Activated B cell treated with CpG ODN at 0.5 μM for 24 hours (primary cell): ENCODE results near the gene SRCIN1. TPM values are rescaled to one million over a fixed set of nuclear protein-coding genes. Genes with fewer than 3 reads are reported as not detected.
"Not testable (repeated sequence)": the region's sequence is repeated elsewhere in the genome, so short reads cannot be mapped to it uniquely, and the experiment has no call there.

Experiments used
- ATAC-seq: fragments of 200-7000 bp; cut with Tn5 transposase; one replicate; pipeline ENCODE4 v1.10.0; 2021; ENCODE audit warnings: low read depth, mild to moderate bottlenecking, moderate library complexity
- CTCF ChIA-PET: fragments of 350-600 bp; sonication (Branson Sonifier 250); formaldehyde crosslinking; loops from one replicate; lab custom pipeline; 2021; ENCODE audit warnings: antibody characterized with exemption; lab: Charles Lee
- POLR2A ChIA-PET: fragments of 350-600 bp; sonication (Branson Sonifier 250); formaldehyde crosslinking; loops from one replicate; lab custom pipeline; 2021; ENCODE audit warnings: antibody characterized with exemption; lab: Charles Lee
- DNase-seq: peaks from one replicate; pipeline ENCODE4 v3.0.0; 2022
- H3K27ac Mint-ChIP-seq: one replicate; pipeline ENCODE4 v1.8.0; 2020; ENCODE audit warnings: mixed read lengths
- H3K27me3 Mint-ChIP-seq: one replicate; pipeline ENCODE4 v1.8.0; 2021; ENCODE audit warnings: mixed read lengths
- H3K36me3 Mint-ChIP-seq: one replicate; pipeline ENCODE4 v1.8.0; 2021; ENCODE audit warnings: low read depth, mixed read lengths
- H3K4me1 Mint-ChIP-seq: one replicate; pipeline ENCODE4 v1.8.0; 2021; ENCODE audit warnings: mixed read lengths
- H3K4me3 Mint-ChIP-seq: one replicate; pipeline ENCODE4 v1.8.0; 2020; ENCODE audit warnings: mild to moderate bottlenecking, mixed read lengths
- H3K9me3 Mint-ChIP-seq: one replicate; pipeline ENCODE4 v1.8.0; 2020; ENCODE audit warnings: mixed read lengths
- CTCF ChIP-seq: fragments of 200-600 bp; IDR thresholded peaks from one replicate; pipeline ENCODE4 v1.8.0; 2022; ENCODE audit warnings: antibody characterized with exemption, mild to moderate bottlenecking
- intact Hi-C: fragments of 100-400 bp; cut with micrococcal nuclease; formaldehyde crosslinking; loops from one replicate; pipeline ENCODE4 v1.15.1; 2024
- total RNA-seq: library from RNA; stranded (reverse); gene quantifications from 2 replicates; pipeline ENCODE4 v1.2.3, GENCODE V29; 2022

SRCIN1 gene
- total RNA-seq, 1 donor from 2014 or later: 0.35 TPM

GRCh38 chr17:38508954-38509771 is 96.6 kb downstream of the SRCIN1 start:
- ATAC-seq (peak; percentile 86), DNase-seq (peak; percentile 54)
- Mint-ChIP-seq H3K27me3 (peaks cover 39% of the 10 kb centered on the region), H3K4me1 (peaks cover 7% of the 10 kb centered on the region), H3K4me3 (peak overlapping the region; percentile 80), H3K36me3 (no peaks in the 10 kb centered on the region), H3K27ac (no peak overlapping the region), H3K9me3 (no peaks in the 10 kb centered on the region)
- no peak for TF ChIP-seq CTCF
- intact Hi-C loops: no loop called here
- POLR2A ChIA-PET: no interaction called here
- CTCF ChIA-PET: interaction anchor here (0.6 kb wide), 1 partner anchor 124 kb away, joined by 3 read pairs; no protein-coding TSS in a partner anchor

GRCh38 chr17:38508570-38508950 is 97.2 kb downstream of the SRCIN1 start:
- no peak overlapping the region for H3K27ac Mint-ChIP-seq
- CTCF ChIA-PET: interaction anchor here (1.5 kb wide), 1 partner anchor 159 kb away, joined by 4 read pairs; no protein-coding TSS in a partner anchor

GRCh38 chr17:38507921-38508569 is 97.7 kb downstream of the SRCIN1 start:
- Mint-ChIP-seq H3K9me3 (no peaks in the 10 kb centered on the region), H3K27me3 (peaks cover 39% of the 10 kb centered on the region), H3K36me3 (no peaks in the 10 kb centered on the region), H3K4me1 (peaks cover 7% of the 10 kb centered on the region), H3K4me3 (no peak overlapping the region), H3K27ac (no peak overlapping the region)
- no peak for DNase-seq
- no peak for TF ChIP-seq CTCF
- intact Hi-C loops: no loop called here
- ChIA-PET POLR2A (no interaction called here), CTCF (interaction anchor here (1.5 kb wide), 1 partner anchor 160 kb away, joined by 4 read pairs; no protein-coding TSS in a partner anchor)
- no peak for ATAC-seq

More at GRCh38 chr17:38508570-38508950, 97.2 kb downstream of the SRCIN1 start:
- peaks cover 39% of the 10 kb centered on the region for H3K27me3 Mint-ChIP-seq
- TF ChIP-seq CTCF: no peak
- POLR2A ChIA-PET: no interaction called here
- no peak overlapping the region for H3K4me3 Mint-ChIP-seq
- no peaks in the 10 kb centered on the region for H3K9me3 Mint-ChIP-seq
- intact Hi-C loops: no loop called here
- DNase-seq (no peak), ATAC-seq (no peak)
- H3K36me3 Mint-ChIP-seq: no peaks in the 10 kb centered on the region
- H3K4me1 Mint-ChIP-seq: peaks cover 7% of the 10 kb centered on the region

- Mint-ChIP-seq H3K9me3 (no peaks in the 10 kb centered on the region), H3K4me1 (peaks cover 7% of the 10 kb centered on the region), H3K27me3 (peaks cover 41% of the 10 kb centered on the region), H3K36me3 (no peaks in the 10 kb centered on the region), H3K4me3 (no peak overlapping the region), H3K27ac (no peak overlapping the region)
- ATAC-seq (no peak), DNase-seq (no peak)
- intact Hi-C loops: no loop called here
- no peak for TF ChIP-seq CTCF
- POLR2A ChIA-PET: no interaction called here
- CTCF ChIA-PET: interaction anchor here (1.5 kb wide), 1 partner anchor 161 kb away, joined by 4 read pairs; no protein-coding TSS in a partner anchor
These were observed 98.3 kb downstream of the SRCIN1 start for GRCh38 chr17:38507436-38507835.

- Mint-ChIP-seq H3K4me3 (no peak overlapping the region), H3K9me3 (no peaks in the 10 kb centered on the region), H3K27ac (no peak overlapping the region), H3K4me1 (peaks cover under 1% of the 10 kb centered on the region), H3K36me3 (no peaks in the 10 kb centered on the region), H3K27me3 (peaks cover 21% of the 10 kb centered on the region)
- CTCF ChIA-PET: no interaction called here
- no peak for ATAC-seq
- TF ChIP-seq CTCF: no peak
- intact Hi-C loops: no loop called here
- POLR2A ChIA-PET: no interaction called here
- no peak for DNase-seq
These were observed 101.5 kb downstream of the SRCIN1 start for GRCh38 chr17:38504216-38504615.

- H3K36me3 Mint-ChIP-seq, CTCF ChIA-PET, H3K9me3 Mint-ChIP-seq, DNase-seq, intact Hi-C loops, ATAC-seq, H3K27ac Mint-ChIP-seq, H3K4me1 Mint-ChIP-seq, POLR2A ChIA-PET, H3K4me3 Mint-ChIP-seq: not testable (repeated sequence)
- H3K27me3 Mint-ChIP-seq: peaks cover 14% of the 10 kb centered on the region
These were observed 102.4 kb downstream of the SRCIN1 start for GRCh38 chr17:38503286-38503913.

- DNase-seq, CTCF ChIA-PET, H3K36me3 Mint-ChIP-seq, H3K9me3 Mint-ChIP-seq, H3K4me3 Mint-ChIP-seq, intact Hi-C loops, H3K27me3 Mint-ChIP-seq, POLR2A ChIA-PET, ATAC-seq, H3K27ac Mint-ChIP-seq, H3K4me1 Mint-ChIP-seq: not testable (repeated sequence)
These were observed 104.0 kb downstream of the SRCIN1 start for GRCh38 chr17:38501718-38502117.
